Measurements from ENCODE around the gene CBFA2T3. TPM values are rescaled to one million over a fixed set of nuclear protein-coding genes. Genes with fewer than 3 reads are reported as not detected.

The CBFA2T3 gene
- total and polyA plus RNA-seq, 2 of the 13 experiments (the other 11 are each of a cell fraction or from before 2014, with no cell fraction given): 0.05 TPM; not detected in 1

- no peaks in the 10 kb centered on the region for H3K9me3 ChIP-seq (ENCODE audit: low read length)
- peak overlapping the region; percentile 31 for H3K4me2 ChIP-seq (ENCODE audit: low read depth, low read length)
- in situ Hi-C loops (cut with HindIII; ENCODE audit: extremely low pct_ligation_motif_present, low pct_unique_long_range_greater_than_20kb) (no loop called here), intact Hi-C loops (cut with micrococcal nuclease; ENCODE audit: unreplicated experiment) (loop anchor here (5.0 kb wide), 1 partner anchor 239 kb away; no protein-coding TSS in a partner anchor)
- no peak overlapping the region for H3K9ac ChIP-seq (ENCODE audit: insufficient read depth, low read depth, low read length)
- H3K27ac ChIP-seq (ENCODE audit: extremely low read length, insufficient read depth, low read length): no peak overlapping the region
- peak overlapping the region in 1 of 3 experiments; percentile 26; a peak in 1 of 6 replicates for H3K4me3 ChIP-seq (replicated peaks in 1 of 3; ENCODE audit: insufficient read depth in 1 of 3, low read depth in 2 of 3, low read length in 3 of 3)
- CTCF ChIA-PET (ENCODE audit: low intra/inter-chr PET ratio, low total read pairs): no interaction called here
- no peaks in the 10 kb centered on the region for H3K36me3 ChIP-seq (replicated peaks in 1 of 2; ENCODE audit: control insufficient read depth in 1 of 2, insufficient read depth in 2 of 2, low read length in 2 of 2)
- peaks cover 10% of the 10 kb centered on the region; the same call in 1 of the 2 replicates for H4K20me1 ChIP-seq (ENCODE audit: insufficient read depth, low read length)
- ATAC-seq (peak; percentile 30), FAIRE-seq (peak; percentile 4), DNase-seq (ENCODE audit: low spot score) (peak; percentile 52)
- POLR2A ChIA-PET: interaction anchor here (0.6 kb wide), 1 partner anchor 336 kb away, joined by 3 read pairs; no protein-coding TSS in a partner anchor
- H3K4me1 ChIP-seq (ENCODE audit: insufficient read depth, low read length): peaks cover 54% of the 10 kb centered on the region
- H2AFZ ChIP-seq (ENCODE audit: low read length): no peak overlapping the region
- BruUV-seq (replicated peaks): no TSS peak
- WGBS (ENCODE audit: low lambda C conversion rate): 2% methylated on average over 21 of the region's 31 CpGs
- H3K27me3 ChIP-seq (ENCODE audit: control insufficient read depth in 1 of 2, insufficient read depth in 2 of 2, low read length in 2 of 2): peaks cover 32 to 70% of the 10 kb centered on the region in 2 experiments; a peak in 4 of 5 replicates
- no peaks in the 10 kb centered on the region for H3K79me2 ChIP-seq (ENCODE audit: insufficient read depth, low read length)
- TF ChIP-seq ZNF253 (CRISPR knock-in tag; IDR thresholded peaks at IDR 0.05; ENCODE audit: borderline replicate concordance) (no peak), FOXO1 (CRISPR knock-in tag; IDR thresholded peaks at IDR 0.05) (no peak), KDM2A (CRISPR knock-in tag; IDR thresholded peaks at IDR 0.05; ENCODE audit: borderline replicate concordance, low read depth) (0 out of 2 replicates have a peak, but pooled peaks have one; percentile 15), REPIN1 (CRISPR knock-in tag; IDR thresholded peaks at IDR 0.05; ENCODE audit: borderline replicate concordance, low read depth) (no peak), NFE2L1 (CRISPR knock-in tag; IDR thresholded peaks at IDR 0.05; ENCODE audit: borderline replicate concordance) (peak; percentile 66; the same call in 1 of the 2 replicates), LCORL (IDR thresholded peaks at IDR 0.05) (no peak), LCORL (CRISPR knock-in tag; IDR thresholded peaks at IDR 0.05) (0 out of 2 replicates have a peak, but pooled peaks have one; percentile 23), HOXD1 (CRISPR knock-in tag; IDR thresholded peaks at IDR 0.05) (no peak), UBTF (CRISPR knock-in tag; IDR thresholded peaks at IDR 0.05) (peak; percentile 72), ZNF777 (CRISPR knock-in tag; IDR thresholded peaks at IDR 0.05) (peak; percentile 37; the same call in 1 of the 2 replicates), HMGXB3 (CRISPR knock-in tag; IDR thresholded peaks at IDR 0.05; ENCODE audit: borderline replicate concordance) (no peak), KLF13 (CRISPR knock-in tag; IDR thresholded peaks at IDR 0.05) (peak; percentile 43; the same call in 1 of the 2 replicates), PATZ1 (CRISPR knock-in tag; IDR thresholded peaks at IDR 0.05) (0 out of 2 replicates have a peak, but pooled peaks have one; percentile 24), PTBP1 (IDR thresholded peaks at IDR 0.05; ENCODE audit: low read depth, low read length, poor library complexity, severe bottlenecking) (peak; percentile 36)
Observed at GRCh38 chr16:88928405-88929090, 48.5 kb downstream of the CBFA2T3 start.

Data from HepG2 (cell line).